Esophagus squamous epithelium (tissue), 4 donors: ENCODE results near the gene STON1.

ENCODE experiments used
- CTCF ChIP-seq, 6 experiments: fragments of 450-650 bp in 4 of 6; fragments of 200-600 bp in 2 of 6; sonication (generic) in 2 of 6; IDR thresholded peaks; one replicate each; pipeline ENCODE4 v1.5.1; 2016 to 2019; ENCODE audit warnings: antibody characterized with exemption in 6 of 6, mild to moderate bottlenecking in 4 of 6, moderate library complexity in 4 of 6
- POLR2A ChIP-seq, 4 donors: fragments of 450-650 bp; IDR thresholded peaks; one replicate each; pipeline ENCODE4 v1.6.1; 2017; ENCODE audit warnings: antibody characterized with exemption in 4 of 4, mild to moderate bottlenecking in 4 of 4, moderate library complexity in 3 of 4

- no peak for TF ChIP-seq CTCF (IDR thresholded peaks at IDR 0.05)
- peak in 1 of 4 donors; percentile 20 for TF ChIP-seq POLR2A (IDR thresholded peaks at IDR 0.05)
These were observed 1.2 kb downstream of the STON1 start for GRCh38 chr2:48531141-48531648.
